ENCODE results near the gene EGFL8.
"Not testable (repeated sequence)": the region's sequence is repeated elsewhere in the genome, so short reads cannot be mapped to it uniquely, and the experiment has no call there.

EGFL8 gene

DNA sequence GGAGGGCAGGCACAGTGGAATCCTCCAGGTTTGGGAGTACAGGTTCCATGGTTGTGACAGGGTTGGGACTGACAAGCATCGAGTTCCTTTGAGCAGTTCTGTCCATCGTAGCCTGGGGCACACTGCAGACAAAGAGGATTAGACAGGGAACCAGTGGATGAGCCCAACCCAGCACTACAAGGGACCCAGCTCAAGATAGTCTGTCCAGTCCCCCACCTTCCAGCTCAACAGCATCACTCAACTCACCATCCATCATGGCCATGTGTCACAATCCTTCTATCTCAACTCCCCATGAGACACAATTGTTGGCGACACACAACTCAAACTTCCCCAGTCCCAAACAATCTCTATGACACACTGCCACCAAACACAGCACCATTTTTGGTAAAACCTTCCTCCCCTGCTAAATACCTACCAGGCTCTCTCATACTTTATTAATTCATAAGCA is 39.9 kb downstream of the EGFL8 start:
- Histone ChIP-seq H3K27me3 (peaks cover 0 to 35% of the 10 kb centered on the region in 2 donors), H3K36me3 (no peaks in the 10 kb centered on the region), H3K4me3 (no peak overlapping the region), H3K27ac (no peak overlapping the region), H3K9me3 (no peaks in the 10 kb centered on the region), H3K4me1 (no peaks in the 10 kb centered on the region)
- TF ChIP-seq, protein P1, sequence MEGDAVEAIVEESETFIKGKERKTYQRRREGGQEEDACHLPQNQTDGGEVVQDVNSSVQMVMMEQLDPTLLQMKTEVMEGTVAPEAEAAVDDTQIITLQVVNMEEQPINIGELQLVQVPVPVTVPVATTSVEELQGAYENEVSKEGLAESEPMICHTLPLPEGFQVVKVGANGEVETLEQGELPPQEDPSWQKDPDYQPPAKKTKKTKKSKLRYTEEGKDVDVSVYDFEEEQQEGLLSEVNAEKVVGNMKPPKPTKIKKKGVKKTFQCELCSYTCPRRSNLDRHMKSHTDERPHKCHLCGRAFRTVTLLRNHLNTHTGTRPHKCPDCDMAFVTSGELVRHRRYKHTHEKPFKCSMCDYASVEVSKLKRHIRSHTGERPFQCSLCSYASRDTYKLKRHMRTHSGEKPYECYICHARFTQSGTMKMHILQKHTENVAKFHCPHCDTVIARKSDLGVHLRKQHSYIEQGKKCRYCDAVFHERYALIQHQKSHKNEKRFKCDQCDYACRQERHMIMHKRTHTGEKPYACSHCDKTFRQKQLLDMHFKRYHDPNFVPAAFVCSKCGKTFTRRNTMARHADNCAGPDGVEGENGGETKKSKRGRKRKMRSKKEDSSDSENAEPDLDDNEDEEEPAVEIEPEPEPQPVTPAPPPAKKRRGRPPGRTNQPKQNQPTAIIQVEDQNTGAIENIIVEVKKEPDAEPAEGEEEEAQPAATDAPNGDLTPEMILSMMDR (IDR thresholded peaks at IDR 0.05) = no peak
- intact Hi-C loops (cut with DNase I; ENCODE audit: low total_unique reads) = no loop called here
- no peak for DNase-seq

DNA sequence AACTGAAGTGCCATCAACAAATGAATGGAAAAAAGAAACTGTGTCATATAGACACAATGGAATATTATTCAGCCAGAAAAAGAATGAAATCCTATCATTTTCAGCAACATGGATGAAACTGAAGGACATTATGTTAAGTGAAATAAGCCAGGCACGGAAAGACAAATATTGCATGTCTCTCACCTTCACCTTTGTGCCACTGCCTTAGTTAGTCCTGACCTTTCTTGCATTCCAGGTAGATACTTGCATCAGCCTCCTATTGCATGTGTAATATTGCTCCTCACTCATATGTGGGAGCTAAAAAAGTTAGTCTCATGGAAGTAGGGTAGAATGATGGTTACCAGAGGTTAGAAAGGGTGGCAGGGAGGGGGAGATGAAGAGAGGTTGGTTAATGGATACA is 44.6 kb downstream of the EGFL8 start:
- Histone ChIP-seq H3K27me3 (peaks cover 0 to 3% of the 10 kb centered on the region in 2 donors), H3K4me3 (no peak overlapping the region), H3K36me3 (no peaks in the 10 kb centered on the region), H3K9me3 (no peaks in the 10 kb centered on the region), H3K27ac (no peak overlapping the region), H3K4me1 (no peaks in the 10 kb centered on the region)
- intact Hi-C loops (cut with DNase I; ENCODE audit: low total_unique reads) = no loop called here
- DNase-seq = no peak
- TF ChIP-seq, protein P1 (IDR thresholded peaks at IDR 0.05) = no peak

DNA sequence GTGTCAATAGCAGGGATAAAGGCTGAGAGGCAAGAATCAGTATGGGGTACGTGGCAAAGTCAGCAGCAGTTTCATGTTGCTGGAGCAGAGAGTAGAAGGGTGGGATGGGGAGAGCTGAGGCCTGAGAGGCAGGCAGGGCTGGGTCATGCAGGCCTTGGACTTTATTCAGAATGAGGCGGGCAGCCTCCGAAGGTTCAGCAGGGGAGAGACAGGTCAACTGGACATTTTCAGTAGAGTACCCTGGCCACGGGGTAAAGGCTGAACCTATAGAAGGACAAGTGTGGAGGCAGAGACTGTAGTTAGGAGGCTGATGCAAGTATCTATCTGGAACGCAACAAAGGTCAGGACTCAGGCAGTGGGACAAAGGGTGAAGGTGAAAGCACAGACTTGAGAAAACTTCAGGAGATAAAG is 45.8 kb downstream of the EGFL8 start:
- Histone ChIP-seq H3K27me3 (no peaks in the 10 kb centered on the region), H3K4me3 (no peak overlapping the region), H3K36me3 (no peaks in the 10 kb centered on the region), H3K27ac (no peak overlapping the region), H3K9me3 (no peaks in the 10 kb centered on the region), H3K4me1 (no peaks in the 10 kb centered on the region)
- TF ChIP-seq, protein P1 (IDR thresholded peaks at IDR 0.05) = no peak
- intact Hi-C loops (cut with DNase I; ENCODE audit: low total_unique reads) = no loop called here
- peak in 1 of 2 donors; percentile 56 for DNase-seq

DNA sequence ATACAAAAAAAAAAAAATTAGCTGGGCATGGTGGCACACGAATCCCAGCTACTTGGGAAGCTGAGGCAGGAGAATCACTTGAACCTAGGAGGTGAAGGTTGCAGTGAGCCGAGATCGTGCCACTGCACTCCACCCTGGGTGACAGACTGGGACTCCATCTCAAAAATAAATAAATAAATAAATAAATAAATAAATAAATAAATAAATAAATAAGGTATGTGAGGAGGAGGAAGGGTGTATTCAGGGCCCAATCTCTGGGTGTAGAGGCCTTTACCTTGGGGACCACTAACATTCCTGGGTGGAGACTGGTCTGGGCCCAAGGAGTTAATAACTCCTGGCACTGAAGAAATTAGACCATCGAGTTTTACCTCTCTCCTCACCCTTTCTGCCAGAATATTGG is 47.0 kb downstream of the EGFL8 start:
- H3K4me3 ChIP-seq; H3K4me1 ChIP-seq; H3K27me3 ChIP-seq; H3K9me3 ChIP-seq; H3K27ac ChIP-seq; intact Hi-C loops (cut with DNase I; ENCODE audit: low total_unique reads); H3K36me3 ChIP-seq: not testable (repeated sequence)
- DNase-seq = peak in 1 of 2 donors; percentile 7

DNA sequence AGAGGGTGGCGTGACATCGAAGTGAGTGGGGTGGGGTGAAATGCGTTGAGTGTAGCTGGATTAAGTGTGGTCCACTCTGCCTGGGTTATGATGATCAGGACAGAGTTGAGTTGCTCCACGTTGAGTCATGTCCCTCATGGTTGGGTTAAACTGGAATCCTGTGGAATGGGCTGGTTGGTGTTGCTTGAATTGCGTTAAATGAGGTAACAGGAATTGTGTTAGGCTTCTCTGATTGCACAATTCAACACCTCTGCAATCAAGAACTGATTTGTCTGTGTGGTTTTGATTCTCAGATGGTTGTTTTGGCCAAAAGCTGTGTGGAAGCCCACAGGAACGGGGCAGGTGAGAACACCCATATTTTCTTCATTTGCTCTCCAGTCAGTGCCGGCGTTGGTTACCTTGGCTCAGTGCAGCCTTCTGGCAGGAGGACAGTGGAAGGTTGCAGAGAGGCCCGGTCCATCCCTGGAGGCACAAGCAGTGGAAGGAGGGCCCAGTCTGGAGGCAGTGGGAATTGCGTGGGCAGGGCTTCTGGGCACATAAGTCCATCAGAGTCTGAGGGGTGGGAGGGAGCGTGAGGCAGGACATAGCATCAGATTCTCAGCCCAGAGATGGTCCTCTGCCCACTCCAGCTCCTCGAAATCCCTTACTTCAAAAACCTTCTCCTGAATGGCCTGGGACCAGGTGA is 47.8 kb downstream of the EGFL8 start:
- intact Hi-C loops (cut with DNase I; ENCODE audit: low total_unique reads) = no loop called here
- Histone ChIP-seq H3K4me3 (no peak overlapping the region), H3K9me3 (no peaks in the 10 kb centered on the region), H3K36me3 (no peaks in the 10 kb centered on the region), H3K4me1 (no peaks in the 10 kb centered on the region), H3K27ac (no peak overlapping the region), H3K27me3 (peaks cover 0 to 3% of the 10 kb centered on the region in 2 donors)
- TF ChIP-seq, protein P1 (IDR thresholded peaks at IDR 0.05) = no peak
- peak in 1 of 2 donors; percentile 53 for DNase-seq

DNA sequence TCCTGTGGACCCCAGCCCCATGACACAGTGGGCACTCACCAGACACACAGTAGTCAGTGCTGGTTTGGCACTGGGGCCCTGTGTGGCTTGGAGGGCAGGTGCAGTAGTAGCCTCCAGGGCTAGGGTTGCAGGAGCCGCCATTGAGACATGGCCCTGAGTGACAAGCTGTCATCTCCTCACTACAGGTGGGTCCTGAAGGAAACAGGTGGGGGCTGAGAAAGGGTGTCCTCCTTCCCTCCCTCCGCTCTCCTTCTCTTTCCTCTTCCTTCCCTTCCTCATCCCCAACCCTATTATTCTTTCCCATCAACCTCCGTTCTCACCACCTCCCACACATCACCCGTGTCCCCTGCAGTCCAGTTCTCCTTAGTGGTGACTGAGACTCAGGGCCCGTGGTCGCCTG is 49.3 kb downstream of the EGFL8 start:
- Histone ChIP-seq H3K9me3 (no peaks in the 10 kb centered on the region), H3K36me3 (no peaks in the 10 kb centered on the region), H3K27me3 (peaks cover 0 to 3% of the 10 kb centered on the region in 2 donors), H3K4me3 (no peak overlapping the region), H3K27ac (no peak overlapping the region), H3K4me1 (no peaks in the 10 kb centered on the region)
- TF ChIP-seq, protein P1 (IDR thresholded peaks at IDR 0.05) = no peak
- intact Hi-C loops (cut with DNase I; ENCODE audit: low total_unique reads) = no loop called here
- peak in 1 of 2 donors; percentile 41 for DNase-seq
